KMS-11 (cell line): ENCODE results near the gene EPHA1.

ENCODE experiments used
- H2AFZ ChIP-seq: fragments of 200-600 bp; sonication (generic); 2 replicates; pipeline ENCODE4 v1.6.1; 2016; ENCODE audit warnings: antibody characterized with exemption, mixed run types, low read depth
- H3K27ac ChIP-seq: fragments of 200-600 bp; sonication (generic); 2 replicates; pipeline ENCODE4 v1.6.1; 2016; ENCODE audit warnings: mild to moderate bottlenecking, mixed run types
- H3K27me3 ChIP-seq: fragments of 200-600 bp; sonication (generic); 2 replicates; pipeline ENCODE4 v1.6.1; 2017; ENCODE audit warnings: mild to moderate bottlenecking, low read depth, mixed run types, moderate library complexity; ENCODE audit not compliant: insufficient read depth
- H3K36me3 ChIP-seq: fragments of 200-600 bp; sonication (generic); 2 replicates; pipeline ENCODE4 v1.6.1; 2017; ENCODE audit warnings: mild to moderate bottlenecking, mixed run types; ENCODE audit not compliant: insufficient read depth
- H3K4me1 ChIP-seq: fragments of 200-600 bp; sonication (generic); 2 replicates; pipeline ENCODE4 v1.6.1; 2016; ENCODE audit warnings: mild to moderate bottlenecking, low read depth, mixed run types; ENCODE audit not compliant: poor library complexity, severe bottlenecking
- H3K4me2 ChIP-seq: fragments of 200-600 bp; sonication (generic); 2 replicates; pipeline ENCODE4 v1.7.0; 2016; ENCODE audit warnings: mild to moderate bottlenecking, mixed run types
- H3K4me3 ChIP-seq: fragments of 200-600 bp; sonication (generic); IDR thresholded peaks from 2 replicates; pipeline ENCODE4 v1.6.1; 2017; ENCODE audit warnings: low read depth, low read length, mixed read lengths; ENCODE audit not compliant: insufficient read depth
- H3K79me2 ChIP-seq: fragments of 200-600 bp; sonication (generic); 2 replicates; pipeline ENCODE4 v1.6.1; 2016; ENCODE audit warnings: low read depth, mixed run types; ENCODE audit not compliant: insufficient read depth
- H3K9ac ChIP-seq: fragments of 200-600 bp; sonication (generic); 2 replicates; pipeline ENCODE4 v1.6.1; 2016; ENCODE audit warnings: mild to moderate bottlenecking, mixed run types
- H4K20me1 ChIP-seq: fragments of 200-600 bp; sonication (generic); 2 replicates; pipeline ENCODE4 v1.6.1; 2016; ENCODE audit warnings: mild to moderate bottlenecking, mixed run types; ENCODE audit not compliant: insufficient read depth
- CTCF ChIP-seq: fragments of 200-600 bp; sonication (generic); conservative IDR thresholded peaks from 2 replicates; pipeline ENCODE4 v1.6.1; 2017; ENCODE audit warnings: low read depth, mild to moderate bottlenecking, antibody characterized with exemption, low read length, moderate library complexity, mixed read lengths

The EPHA1 gene

DNA sequence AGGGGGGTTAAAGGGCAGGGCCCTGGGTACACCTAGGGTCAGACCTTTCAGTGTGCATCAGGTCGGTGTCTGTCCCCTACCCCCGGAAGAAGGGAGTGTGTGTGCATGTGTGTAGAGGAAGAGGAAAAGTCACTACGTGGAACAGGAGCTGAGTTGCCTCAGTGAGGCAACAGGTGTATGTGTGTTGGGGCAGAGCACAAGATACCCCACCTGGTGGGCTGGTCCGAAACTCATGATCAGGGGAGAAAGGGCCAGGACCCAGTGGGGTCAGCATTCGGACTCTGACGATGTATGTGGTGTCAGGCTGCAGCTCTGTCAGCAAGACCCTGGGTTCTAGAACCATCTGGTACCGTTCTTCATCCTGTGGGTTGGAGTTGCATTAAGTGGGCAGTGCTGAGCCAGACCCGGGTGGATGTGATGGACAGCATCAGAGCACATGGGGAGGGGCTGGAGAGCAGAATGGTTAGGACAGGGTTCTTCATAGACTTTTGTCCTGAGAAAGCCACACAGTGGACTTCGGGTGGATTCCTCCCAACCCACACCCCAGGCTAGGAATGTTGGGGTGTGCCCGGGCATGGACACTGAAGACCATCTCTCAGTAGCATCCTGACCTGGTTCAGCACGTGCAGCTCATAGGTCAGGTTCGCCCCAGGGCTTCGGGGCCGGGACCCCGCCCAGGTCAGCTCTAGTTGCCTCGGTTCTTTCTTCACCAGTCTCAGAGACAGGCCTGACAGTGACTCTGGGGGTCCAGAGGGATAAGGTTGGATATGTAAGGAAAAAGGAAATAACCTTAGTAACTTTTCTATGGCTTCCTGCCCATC, 10.7 kb downstream of the EPHA1 start:
- no peak overlapping the region for H3K9ac ChIP-seq
- no peak overlapping the region for H2AFZ ChIP-seq
- H3K4me1 ChIP-seq: no peaks in the 10 kb centered on the region
- no peak overlapping the region for H3K4me3 ChIP-seq
- no peak for TF ChIP-seq CTCF
- H3K27me3 ChIP-seq: no peaks in the 10 kb centered on the region
- H3K36me3 ChIP-seq: no peaks in the 10 kb centered on the region
- H3K27ac ChIP-seq: no peak overlapping the region
- no peak overlapping the region for H3K4me2 ChIP-seq
- no peaks in the 10 kb centered on the region for H4K20me1 ChIP-seq
- H3K79me2 ChIP-seq: no peaks in the 10 kb centered on the region

DNA sequence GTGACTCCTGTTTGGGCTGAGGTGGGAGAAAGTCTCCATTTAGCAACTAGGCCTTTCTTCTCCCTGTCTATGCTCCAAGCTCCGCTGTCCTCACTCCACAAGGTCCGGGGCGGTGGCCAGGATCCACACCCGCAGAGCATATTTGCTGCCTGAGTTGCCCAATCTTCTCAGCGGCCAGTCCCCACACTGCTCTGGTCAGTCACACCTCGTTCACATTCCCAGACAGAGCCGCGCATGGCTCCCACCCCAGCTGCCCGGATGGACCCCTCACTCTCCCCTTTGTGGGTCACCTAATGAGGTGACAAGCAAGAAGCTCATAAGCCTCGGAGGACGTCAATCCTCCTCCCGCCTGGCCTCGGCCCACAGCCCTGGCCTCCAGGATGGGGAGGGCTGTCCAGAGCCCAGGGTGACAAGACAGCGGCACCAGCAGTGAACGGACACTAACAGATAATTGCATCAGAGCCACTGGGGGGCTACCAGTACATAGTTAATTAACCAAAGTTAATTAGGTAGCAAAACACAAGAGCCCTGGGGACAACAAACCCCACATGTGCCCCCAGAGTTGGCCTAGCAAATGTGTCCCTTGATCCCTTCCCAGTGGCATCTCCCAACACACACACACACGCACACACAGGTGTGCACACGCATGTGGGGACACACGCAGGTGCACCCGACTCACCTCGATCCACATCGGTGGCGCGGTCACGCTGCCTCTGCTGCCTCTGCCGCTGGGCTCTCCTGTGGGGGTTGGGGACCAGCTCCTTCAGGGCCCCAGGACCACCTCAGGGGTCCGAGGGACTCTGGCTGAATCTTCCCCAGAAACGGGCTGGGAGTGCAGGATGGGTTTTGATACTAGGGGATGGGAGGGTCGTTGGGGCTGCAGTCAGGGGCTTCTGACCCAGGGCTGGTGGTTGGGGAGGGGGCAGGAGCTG, 11.8 kb downstream of the EPHA1 start:
- no peaks in the 10 kb centered on the region for H3K36me3 ChIP-seq
- H3K9ac ChIP-seq: no peak overlapping the region
- no peak overlapping the region for H3K4me2 ChIP-seq
- no peak overlapping the region for H3K4me3 ChIP-seq
- TF ChIP-seq CTCF: no peak
- no peaks in the 10 kb centered on the region for H3K27me3 ChIP-seq
- H4K20me1 ChIP-seq: no peaks in the 10 kb centered on the region
- H2AFZ ChIP-seq: no peak overlapping the region
- H3K79me2 ChIP-seq: no peaks in the 10 kb centered on the region
- no peaks in the 10 kb centered on the region for H3K4me1 ChIP-seq
- no peak overlapping the region for H3K27ac ChIP-seq

GRCh38 chr7:143396182-143396581, 12.5 kb downstream of the EPHA1 start:
- Histone ChIP-seq H3K4me2 (no peak overlapping the region), H2AFZ (no peak overlapping the region), H4K20me1 (no peaks in the 10 kb centered on the region), H3K9ac (no peak overlapping the region), H3K27ac (no peak overlapping the region), H3K79me2 (no peaks in the 10 kb centered on the region), H3K27me3 (no peaks in the 10 kb centered on the region), H3K36me3 (no peaks in the 10 kb centered on the region), H3K4me1 (no peaks in the 10 kb centered on the region), H3K4me3 (no peak overlapping the region)
- no peak for TF ChIP-seq CTCF

- Histone ChIP-seq H3K27ac (no peak overlapping the region), H3K36me3 (no peaks in the 10 kb centered on the region), H4K20me1 (no peaks in the 10 kb centered on the region), H2AFZ (no peak overlapping the region), H3K4me1 (no peaks in the 10 kb centered on the region), H3K4me2 (no peak overlapping the region), H3K27me3 (no peaks in the 10 kb centered on the region), H3K4me3 (no peak overlapping the region), H3K9ac (no peak overlapping the region), H3K79me2 (no peaks in the 10 kb centered on the region)
- no peak for TF ChIP-seq CTCF
These were observed 13.2 kb downstream of the EPHA1 start for GRCh38 chr7:143395187-143396149.
